ENCODE measurements around the gene CTDSPL2.
"Not testable (repeated sequence)": the region's sequence is repeated elsewhere in the genome, so short reads cannot be mapped to it uniquely, and the experiment has no call there.

Gene CTDSPL2

GRCh38 chr15:44426975-44427755, at the start of gene CTDSPL2:
Gene CTDSPL2, plus strand, starts transcription at chr15:44427629. Its CDS starts 31,386 bp downstream, at chr15:44459015.
- peak; percentile 99 for DNase-seq

GRCh38 chr15:44381236-44381635, 46.2 kb upstream of the CTDSPL2 start:
- no peak for DNase-seq

GRCh38 chr15:44385344-44385942, 42.0 kb upstream of the CTDSPL2 start:
- DNase-seq = no peak

- DNase-seq = no peak
Measured at GRCh38 chr15:44394062-44394461, 33.4 kb upstream of the CTDSPL2 start.

GRCh38 chr15:44394562-44394961, 32.9 kb upstream of the CTDSPL2 start:
- DNase-seq = no peak

GRCh38 chr15:44397869-44398268, 29.6 kb upstream of the CTDSPL2 start:
- DNase-seq = no peak

GRCh38 chr15:44414001-44414400, 13.4 kb upstream of the CTDSPL2 start:
- DNase-seq = no peak

- DNase-seq = peak; percentile 89
Measured at GRCh38 chr15:44427756-44428724, 611 bp downstream of the CTDSPL2 start.

GRCh38 chr15:44435893-44436667, 8.7 kb downstream of the CTDSPL2 start:
- DNase-seq = no peak

GRCh38 chr15:44438402-44438801, 11.0 kb downstream of the CTDSPL2 start:
- no peak for DNase-seq

- DNase-seq = no peak
Measured at GRCh38 chr15:44441095-44441501, 13.7 kb downstream of the CTDSPL2 start.

GRCh38 chr15:44443515-44443914, 16.1 kb downstream of the CTDSPL2 start:
- no peak for DNase-seq

GRCh38 chr15:44447772-44448376, 20.4 kb downstream of the CTDSPL2 start:
- DNase-seq = no peak

- no peak for DNase-seq
Measured at GRCh38 chr15:44450172-44450571, 22.7 kb downstream of the CTDSPL2 start.

GRCh38 chr15:44453578-44454283, 26.3 kb downstream of the CTDSPL2 start:
- not testable (repeated sequence) for DNase-seq

- no peak for DNase-seq
Measured at GRCh38 chr15:44458429-44458828, 31.0 kb downstream of the CTDSPL2 start.

GRCh38 chr15:44468709-44469385, 41.4 kb downstream of the CTDSPL2 start:
- no peak for DNase-seq

GRCh38 chr15:44471885-44472455, 44.5 kb downstream of the CTDSPL2 start:
- no peak for DNase-seq

GRCh38 chr15:44479343-44479742, 51.9 kb downstream of the CTDSPL2 start:
- no peak for DNase-seq

GRCh38 chr15:44482090-44482489, 54.7 kb downstream of the CTDSPL2 start:
- DNase-seq = no peak
